HG02973 (cell line): ENCODE results near the gene MYO5B.
"Not testable (repeated sequence)": the region's sequence is repeated elsewhere in the genome, so short reads cannot be mapped to it uniquely, and the experiment has no call there.

Experiments
- ATAC-seq: cut with Tn5 transposase; IDR thresholded peaks from one replicate; pipeline ENCODE4 v1.9.1; 2021; ENCODE audit warnings: moderate library complexity; ENCODE audit not compliant: unreplicated experiment

The MYO5B gene

DNA sequence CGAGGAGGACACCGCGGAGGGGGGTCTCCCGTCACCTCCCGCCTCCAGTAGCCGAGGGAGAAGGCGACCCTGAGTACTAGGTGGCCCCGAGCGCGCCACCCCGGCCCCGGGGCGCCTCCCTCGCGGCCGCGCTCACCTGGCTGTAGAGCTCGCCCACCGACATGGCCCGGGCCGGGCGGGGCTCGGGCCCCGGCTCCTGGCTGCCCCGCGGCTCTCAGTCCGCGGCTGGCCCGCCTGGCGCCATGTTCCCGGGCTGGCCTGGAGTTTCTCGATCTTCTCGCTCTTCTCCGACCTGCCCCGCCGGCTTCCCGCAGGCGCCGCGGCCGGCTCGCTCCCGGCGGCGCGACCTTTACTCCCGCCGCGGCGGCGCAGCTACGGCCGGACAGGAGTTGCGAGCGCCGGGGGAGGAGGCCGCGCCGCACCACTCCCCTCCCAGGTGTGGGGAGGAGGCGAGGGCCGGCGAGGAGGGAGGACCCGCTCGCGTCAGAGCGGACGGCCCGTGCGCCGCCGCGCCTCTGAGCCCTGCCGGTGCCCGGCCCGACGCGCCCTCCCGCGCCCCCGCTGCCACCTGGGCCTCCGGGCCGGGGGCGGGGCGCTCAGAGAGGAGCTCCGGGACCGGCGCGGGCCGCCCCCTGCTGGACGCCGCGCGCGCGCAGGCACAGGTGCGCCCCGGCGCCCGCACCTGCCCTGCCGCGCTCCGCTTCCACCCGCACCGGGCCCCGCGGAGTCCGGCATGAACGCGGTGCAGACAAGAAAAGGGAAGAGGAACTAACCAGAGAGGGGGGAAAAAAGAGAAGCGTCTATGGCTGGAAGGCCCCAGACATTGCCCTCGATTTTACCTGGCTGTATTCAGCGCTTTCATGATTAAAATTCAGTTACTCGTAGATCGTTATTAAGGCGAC is at the start of gene MYO5B:
Gene MYO5B, minus strand, starts transcription at position 517 of the 902 bp plus-strand sequence. Its CDS starts 354 bp downstream, at position 163.
- peak; percentile 70 for ATAC-seq

DNA sequence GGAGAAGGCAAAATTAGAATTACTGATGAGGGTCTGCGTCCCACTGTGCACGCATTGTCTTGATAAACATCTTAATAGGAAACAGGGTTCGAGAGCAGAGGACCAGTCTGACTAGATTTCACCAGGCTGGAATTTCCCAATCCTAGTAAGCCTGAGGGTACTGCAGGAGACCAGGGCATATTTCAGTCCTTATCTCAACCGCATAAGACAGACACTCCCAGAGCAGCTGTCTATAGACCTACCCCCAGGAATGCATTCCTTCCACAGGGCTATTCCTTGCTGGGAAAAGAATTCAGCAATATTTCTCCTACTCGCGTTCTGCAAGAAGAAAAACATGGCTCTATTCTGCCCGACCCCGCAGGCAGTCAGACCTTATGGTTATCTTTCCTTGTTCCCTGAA is 46.8 kb upstream of the MYO5B start:
- ATAC-seq, result not testable (repeated sequence)

DNA sequence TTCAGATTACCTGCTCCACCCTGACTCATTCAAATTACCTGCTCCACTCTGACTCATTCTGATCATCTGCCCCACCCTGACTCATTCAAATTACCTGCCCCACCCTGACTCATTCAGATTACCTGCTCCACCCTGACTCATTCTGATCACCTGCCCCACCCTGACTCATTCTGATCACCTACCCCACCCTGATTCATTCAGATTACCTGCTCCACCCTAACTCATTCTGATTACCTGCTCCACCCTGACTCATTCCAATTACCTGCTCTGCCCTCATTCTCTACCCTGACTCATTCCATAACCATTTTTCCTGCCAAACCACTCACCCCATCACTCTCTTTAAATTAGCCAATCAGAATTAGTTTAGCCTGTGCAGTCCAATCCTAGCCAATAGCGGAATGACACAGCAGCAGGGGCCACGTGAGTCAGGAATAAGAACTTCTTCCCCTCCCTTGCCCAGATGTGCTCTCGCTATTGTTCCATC is 45.2 kb upstream of the MYO5B start:
- ATAC-seq, result no peak

DNA sequence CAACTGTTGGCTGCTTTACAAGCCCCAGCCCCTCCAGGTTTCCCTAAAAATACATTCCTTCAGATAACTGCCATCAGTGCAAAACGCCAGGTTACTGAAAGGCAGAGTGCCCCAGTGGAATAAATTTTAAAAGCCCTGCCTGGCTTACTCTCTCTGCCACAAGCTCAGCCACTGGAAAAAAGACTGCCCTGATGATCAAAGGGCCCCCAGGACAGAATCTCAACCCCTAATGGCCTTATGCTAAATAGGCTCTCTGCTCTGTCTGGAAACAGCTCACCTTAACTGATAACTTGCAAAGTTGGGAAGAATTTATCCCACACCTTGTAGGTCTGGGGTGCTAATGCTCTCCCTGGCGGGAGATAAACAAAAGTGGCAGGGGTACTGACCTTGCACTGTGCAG is 37.5 kb upstream of the MYO5B start:
- no peak for ATAC-seq

DNA sequence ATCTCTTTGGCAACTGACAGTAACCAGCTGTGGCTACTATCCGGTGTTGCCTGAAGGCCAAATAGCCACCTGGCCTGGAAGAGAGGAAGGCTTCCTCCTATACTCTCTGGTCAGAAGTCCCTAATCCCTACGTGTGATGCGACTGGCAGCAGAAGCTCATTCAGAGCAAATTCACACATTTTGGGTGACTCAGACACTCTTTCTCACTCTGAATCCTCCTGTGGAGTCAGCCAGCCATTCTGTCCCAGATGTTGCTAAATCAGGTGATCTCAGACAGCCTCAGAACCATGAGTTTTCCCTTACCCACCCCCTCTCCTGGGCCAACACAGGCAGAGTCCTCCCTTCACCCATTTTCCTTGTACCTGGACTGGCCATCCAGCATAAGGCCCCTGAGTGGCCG is 36.7 kb upstream of the MYO5B start:
- ATAC-seq, result no peak

DNA sequence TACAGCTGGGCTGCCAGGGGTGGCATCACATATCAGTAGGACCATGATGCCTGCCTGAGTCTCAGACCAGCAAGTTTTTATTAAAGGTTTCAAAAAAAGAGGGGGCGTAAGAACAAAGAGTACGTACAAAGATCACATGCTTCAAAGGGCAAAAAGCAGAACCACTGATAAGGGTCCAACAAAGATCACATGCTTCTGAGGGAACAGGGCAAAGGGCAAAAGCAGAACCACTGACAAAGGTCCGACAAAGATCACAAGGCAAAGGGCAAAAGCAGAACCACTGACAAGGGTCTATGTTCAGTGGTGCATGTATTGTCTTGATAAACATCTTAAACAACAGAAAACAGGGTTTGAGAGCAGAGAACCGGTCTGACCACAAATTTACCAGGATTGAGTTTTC is 25.3 kb upstream of the MYO5B start:
- not testable (repeated sequence) for ATAC-seq

DNA sequence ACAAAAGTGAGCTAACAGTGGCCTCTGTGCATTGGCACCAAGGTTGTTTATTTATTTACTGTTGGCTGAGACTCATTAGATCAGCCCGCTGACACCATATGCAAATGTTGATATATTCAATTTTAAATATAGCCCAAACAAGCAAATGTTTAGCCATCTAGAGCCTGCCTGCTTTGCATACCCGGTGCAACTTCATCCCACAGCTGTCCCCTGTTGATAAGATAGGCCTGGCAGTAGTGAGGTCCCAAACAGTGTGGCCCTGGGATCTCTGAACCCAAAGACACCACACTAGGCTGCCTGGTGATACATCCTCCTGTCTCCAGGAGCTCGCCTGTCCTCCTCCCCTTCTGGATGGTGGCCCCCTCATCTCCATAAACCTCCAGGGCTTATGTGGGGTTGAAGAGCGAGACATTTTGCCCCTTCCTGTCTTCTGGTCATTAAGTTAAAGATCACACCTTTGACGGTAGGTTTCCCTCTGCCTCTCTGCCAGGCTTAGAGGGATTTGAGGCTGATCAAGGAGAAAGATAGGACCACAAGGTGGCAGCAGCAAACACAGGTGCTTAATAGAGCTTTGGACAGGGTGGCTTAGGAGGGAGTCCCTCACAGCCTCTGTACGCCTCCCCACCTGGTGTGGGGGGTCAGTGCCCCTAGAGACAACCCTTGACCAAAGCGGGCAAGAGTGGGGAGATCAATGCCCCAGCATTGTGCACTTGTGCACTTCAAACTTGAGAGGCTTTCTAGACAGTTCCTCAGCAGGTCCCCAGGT is 23.7 kb upstream of the MYO5B start:
- ATAC-seq, result no peak

DNA sequence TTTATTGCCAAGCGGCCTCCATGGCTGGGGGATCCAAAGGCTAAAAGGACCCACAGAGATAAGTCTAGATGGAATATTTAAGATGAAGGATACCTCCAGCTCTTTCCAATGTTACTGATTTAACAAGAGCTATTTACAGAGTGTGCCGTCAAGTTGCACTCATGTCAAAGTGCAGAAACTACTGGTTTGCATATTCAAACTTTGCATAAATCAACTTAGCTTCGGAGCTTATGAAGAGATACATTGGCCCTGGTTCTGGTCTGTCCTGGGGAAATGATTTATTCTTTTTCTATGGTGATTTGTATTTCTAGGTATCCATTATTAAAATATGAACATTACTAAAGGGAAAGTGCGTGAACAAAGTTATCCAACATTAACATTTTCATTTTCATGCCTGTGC is 14.4 kb upstream of the MYO5B start:
- no peak for ATAC-seq

DNA sequence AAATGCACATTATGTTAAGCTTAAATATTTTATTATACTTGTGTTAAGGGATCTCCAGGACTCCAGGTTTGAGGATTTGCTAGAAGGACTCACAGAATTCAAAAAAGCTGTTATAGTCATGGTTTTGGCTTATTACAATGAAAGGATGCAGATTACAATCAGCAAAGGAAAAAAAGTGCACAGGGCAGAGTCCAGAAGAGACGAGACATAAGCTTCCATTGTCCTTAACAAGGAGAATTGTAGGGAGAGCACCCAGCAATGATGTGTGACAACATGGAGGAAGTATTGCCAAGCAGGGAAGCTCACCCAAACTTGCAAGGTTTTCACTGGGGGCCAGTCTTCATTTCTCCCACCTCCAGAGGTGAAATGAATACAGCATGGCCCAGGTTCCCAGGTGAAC is 12.8 kb upstream of the MYO5B start:
- ATAC-seq, result no peak

DNA sequence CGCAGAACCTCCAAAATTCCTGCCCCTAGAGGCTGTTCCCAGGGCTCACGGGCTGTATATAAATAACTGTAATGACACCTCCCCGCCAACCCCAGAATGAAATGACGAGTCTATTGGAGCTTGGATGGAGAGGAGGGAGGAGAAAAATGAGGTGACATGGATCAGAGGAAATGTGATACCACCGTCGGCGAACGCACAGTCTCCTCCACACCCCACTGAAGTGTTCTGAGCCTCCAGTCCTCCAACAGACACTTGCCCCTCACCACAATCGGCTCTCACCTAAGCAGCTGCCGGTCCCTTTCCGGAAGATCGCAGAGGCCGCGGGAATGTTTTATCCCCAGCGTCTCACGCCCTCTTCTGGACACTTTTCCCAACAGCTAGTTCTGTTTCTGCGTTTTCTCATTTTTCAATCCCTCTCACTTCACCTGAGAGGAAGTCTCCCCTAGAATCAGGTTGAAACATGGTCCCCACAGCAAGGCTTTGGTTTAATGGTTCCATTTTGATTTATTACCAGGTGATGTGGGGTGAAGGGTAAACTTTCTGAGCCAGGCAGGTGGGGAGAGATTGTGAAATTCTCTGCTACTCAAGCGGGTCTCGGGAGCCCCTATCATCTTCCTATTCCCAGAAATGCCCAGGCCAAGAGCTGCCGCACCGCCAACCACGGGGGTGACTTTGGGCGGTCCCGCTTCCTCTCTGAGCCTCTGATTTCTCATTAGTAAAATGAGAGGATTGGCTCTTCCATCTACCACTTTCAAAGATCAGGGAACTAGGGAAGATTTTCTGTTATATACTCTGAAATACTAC is 9.1 kb upstream of the MYO5B start:
- no peak for ATAC-seq

DNA sequence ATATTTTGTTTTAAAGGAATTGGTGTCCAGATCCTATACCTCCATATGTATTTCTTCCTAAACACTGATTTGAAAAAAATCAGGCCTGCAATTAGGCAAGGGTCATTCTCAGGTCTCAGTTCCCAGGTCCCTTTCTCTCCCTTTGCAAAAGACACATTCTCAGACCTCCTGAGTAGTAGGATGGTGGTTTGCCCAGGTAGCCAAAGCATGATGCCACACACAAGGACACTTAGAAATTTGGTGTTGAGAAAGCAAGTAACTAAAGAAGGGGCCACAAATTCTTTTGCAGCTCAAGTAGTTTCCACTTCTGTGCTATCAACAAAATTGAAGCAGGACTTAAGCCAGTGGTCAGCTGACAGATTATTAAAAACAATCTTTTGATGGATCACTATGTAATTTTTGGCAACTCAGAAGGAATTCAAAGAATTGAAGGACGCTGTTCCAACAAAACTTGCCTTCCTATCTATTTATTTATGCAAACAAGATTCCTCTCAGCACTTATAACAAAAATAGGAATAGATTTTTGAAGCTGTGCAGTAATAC is 6.6 kb upstream of the MYO5B start:
- ATAC-seq, result no peak

DNA sequence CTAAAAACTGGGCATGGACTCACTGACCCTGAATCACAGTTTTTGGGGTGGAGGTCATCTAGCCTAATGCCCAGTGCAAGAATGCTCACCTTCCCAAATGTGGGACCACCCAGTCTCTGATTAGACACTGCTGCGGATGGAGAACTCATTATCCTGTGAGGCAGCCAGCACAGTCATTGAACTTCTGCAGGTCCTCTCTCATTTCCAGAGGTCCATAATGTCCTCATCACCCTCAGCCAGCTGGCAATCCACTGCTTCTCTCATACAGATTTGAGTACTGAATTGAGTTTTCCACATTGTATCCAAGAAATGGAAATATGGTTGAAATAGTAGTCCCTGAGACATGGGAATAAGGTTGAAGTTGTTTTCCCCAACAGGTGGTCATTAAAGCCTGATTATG is 5.0 kb upstream of the MYO5B start:
- no peak for ATAC-seq

DNA sequence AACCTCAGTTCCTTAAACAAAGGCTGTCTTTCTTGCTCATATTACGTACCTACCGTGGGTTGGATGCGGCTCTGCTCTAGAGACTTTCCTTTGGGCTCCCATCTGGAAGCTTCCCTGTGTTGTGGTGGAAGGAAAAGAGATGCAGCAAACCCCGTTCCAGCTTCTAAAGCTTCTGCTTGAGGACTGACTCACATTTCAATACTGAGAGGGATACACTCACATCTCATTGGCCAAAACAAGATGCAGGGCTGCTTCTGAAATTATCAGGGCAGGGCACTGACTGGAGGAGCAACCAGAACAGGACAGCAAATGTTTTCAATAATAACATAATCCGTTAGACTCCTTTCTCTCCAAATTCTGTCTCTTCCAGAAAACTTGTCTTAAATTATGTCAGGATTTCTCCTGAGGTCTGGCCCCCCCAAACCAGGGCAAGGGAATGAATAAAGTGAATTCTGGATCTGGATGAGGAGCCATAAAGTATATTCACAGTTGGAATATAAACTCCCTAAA is 4.5 kb upstream of the MYO5B start:
- no peak for ATAC-seq

DNA sequence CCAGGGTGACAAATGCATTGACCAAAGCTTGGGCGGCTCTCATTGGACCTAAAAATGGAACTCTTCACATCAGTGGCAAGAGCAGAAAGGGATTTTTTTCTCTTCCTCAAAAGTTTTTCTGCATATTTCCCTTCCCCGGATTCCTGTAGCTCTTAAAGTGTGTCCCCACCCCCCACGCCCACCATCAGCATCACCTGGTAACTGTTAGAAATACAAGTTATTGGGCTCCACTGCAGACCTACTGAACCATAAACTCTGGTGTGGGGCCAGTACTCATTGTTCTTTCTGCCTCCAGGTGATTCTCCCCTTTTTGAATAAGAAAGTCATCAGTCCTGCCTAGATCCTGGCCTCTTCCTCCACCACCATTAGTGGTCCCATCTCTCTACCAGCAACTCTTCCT is 1.3 kb upstream of the MYO5B start:
- no peak for ATAC-seq

DNA sequence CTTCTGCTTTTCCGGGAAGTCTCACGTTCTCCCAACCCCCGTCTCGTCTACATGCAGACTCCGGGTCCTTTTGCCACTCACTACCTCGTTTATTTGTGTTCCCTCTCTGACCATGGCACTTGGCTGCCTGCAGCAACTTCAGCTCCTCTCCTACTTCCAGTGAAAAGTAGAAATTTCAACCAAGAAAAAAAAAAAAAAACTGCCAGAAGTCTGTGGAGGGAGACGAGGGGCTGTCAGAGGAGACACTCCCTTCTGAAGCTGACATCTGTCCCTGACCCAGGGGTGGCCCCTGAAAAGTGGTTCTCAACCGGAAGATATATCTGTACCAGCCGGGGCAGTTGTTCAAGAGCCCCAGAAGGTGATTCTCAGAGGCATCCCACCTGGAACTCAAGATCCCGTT is 742 bp upstream of the MYO5B start:
- ATAC-seq, result no peak

DNA sequence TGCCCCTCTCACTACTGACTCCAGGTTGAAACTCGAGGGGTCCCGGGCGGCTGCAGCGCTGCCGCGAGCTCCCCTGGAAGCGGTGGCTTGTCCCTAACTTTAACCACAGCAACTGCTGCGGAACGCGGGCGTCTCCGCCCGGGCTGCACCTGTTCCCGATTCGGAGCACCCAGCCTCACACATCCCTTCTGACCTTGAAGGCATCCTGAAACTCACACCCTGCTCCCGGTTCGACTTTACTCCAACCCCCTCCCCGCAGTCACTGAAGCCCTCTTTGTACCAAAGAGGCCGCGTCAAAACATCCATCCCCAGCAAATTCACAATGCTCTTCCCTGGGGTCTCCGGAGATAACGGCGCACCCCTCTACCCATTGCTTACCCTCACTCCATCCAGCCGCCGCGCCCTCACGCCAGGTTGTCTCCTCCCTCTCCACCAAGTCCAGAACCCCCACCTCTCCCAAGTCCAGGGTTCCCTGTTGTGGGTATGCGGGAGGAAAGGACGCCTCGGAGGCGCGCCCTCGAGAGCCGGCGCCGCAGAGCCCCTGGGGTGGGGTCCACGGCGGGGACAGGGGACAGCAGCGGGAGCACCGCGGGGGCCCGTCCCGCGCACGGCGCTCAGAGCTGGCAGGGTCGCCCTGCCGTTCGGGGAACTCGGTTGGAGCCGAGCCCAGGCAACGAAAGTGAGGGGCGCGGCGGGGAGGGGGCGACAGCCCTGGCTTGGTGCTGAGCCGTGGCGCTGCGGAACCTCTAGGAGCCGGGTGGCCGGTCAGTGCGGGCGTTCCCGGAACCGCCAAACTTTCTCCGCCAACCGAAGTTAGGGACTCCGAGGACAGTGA is 934 bp downstream of the MYO5B start:
- no peak for ATAC-seq

DNA sequence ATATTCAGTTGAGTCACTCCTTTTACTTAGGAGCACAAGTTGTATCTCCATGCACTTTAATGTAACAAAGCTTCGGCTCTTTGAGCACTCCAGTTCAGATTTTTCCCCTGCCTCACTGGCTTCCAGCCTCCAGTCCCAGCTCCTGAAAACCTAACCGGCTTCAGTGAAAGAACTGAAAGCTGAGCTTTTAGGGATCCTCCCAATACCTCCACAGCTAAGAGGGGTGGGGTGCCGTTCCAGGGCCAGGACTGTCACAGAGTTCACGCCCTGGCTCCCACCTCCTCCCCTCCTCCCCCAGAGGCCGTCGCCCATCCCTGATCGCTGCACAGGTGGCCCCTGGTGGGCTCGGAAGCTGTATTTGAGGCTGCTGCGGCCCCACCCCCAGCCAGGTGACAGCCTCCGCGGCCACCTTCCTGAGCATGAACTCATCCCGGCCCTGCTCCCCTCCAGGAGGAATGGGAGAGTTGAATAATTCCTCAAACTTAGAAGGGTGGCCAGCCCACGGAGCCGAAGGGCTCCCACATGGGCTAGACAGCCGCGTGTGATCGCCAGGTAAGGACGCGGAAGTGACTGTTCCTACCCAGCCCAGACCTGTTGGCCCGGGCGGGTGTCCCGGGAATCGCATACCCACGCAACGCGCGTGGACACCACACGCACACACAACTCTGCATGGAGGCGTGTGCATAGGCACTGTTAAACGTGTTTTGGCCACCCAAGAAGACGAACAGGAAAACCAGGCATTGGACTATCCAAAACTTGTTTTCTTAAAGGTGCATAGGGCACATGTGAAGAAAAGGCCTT is 1.8 kb downstream of the MYO5B start:
- ATAC-seq, result no peak

DNA sequence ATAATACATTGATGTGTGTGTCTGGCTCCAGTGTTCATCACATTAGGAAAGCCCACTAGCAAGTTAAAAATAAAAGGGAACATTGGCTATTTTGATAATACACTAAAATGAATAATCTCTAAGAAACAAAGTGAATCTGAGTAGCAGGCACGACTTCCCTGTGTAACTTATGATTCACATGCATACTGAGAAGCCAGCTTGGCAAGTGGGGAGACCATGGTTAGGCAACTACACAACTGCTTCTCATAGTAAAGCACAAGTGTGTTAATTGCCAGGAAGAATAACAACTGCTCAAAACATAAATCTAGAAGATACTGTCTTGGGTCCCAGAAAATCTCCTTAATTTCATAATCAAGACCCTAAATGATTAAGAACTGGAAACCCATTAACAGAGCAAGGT is 4.0 kb downstream of the MYO5B start:
- no peak for ATAC-seq

DNA sequence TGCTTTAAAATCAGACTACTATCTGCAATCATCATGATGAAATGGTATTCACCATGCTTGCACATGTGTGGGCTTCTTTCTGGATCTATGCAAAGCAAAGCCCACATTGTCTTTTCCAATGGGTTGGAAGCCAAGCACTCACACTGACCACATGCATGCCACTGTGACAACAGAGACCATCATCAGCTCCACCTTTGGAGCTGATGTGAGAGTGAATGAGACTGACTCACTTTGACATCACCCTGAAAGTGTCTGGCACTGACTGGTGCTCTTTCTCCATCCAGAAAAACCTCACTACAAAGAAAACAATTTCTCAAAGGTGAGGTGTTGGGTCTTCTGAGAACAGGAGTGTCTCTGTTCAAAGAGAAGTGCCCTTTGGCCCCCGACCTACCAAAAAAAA is 4.7 kb downstream of the MYO5B start:
- no peak for ATAC-seq
